LHCN-M2 (cell line): ENCODE measurements around the gene NOP16. TPM values are rescaled to one million over a fixed set of nuclear protein-coding genes. Genes with fewer than 3 reads are reported as not detected.
"Not testable (repeated sequence)": the region's sequence is repeated elsewhere in the genome, so short reads cannot be mapped to it uniquely, and the experiment has no call there.

Source experiments
- DNase-seq: peaks from one replicate; pipeline ENCODE4 v3.0.0-alpha.2; 2012; ENCODE audit warnings: low read depth
- total RNA-seq: library from RNA; depleted of rRNA; stranded (reverse); fragments of >200 nt; gene quantifications from 2 replicates; pipeline ENCODE4 v1.2.3, GENCODE V29; 2014

NOP16 gene
- total RNA-seq, 1 experiment from 2014 or later = 28.1 TPM

GRCh38 chr5:176409765-176410164, 21.4 kb upstream of the NOP16 start:
- no peak for DNase-seq

- DNase-seq = no peak
Observed at GRCh38 chr5:176408590-176408989, 20.2 kb upstream of the NOP16 start.

GRCh38 chr5:176408252-176408573, 19.8 kb upstream of the NOP16 start:
- DNase-seq = not testable (repeated sequence)

- no peak for DNase-seq
Observed at GRCh38 chr5:176407456-176408251, 19.3 kb upstream of the NOP16 start.

- DNase-seq = no peak
Observed at GRCh38 chr5:176406436-176407052, 18.1 kb upstream of the NOP16 start.

GRCh38 chr5:176405656-176406435, 17.4 kb upstream of the NOP16 start:
- no peak for DNase-seq

- DNase-seq = no peak
Observed at GRCh38 chr5:176401281-176402205, 13.1 kb upstream of the NOP16 start.

- no peak for DNase-seq
Observed at GRCh38 chr5:176400382-176401156, 12.2 kb upstream of the NOP16 start.

GRCh38 chr5:176397736-176398420, 9.5 kb upstream of the NOP16 start:
- DNase-seq = no peak

GRCh38 chr5:176396330-176396729, 7.9 kb upstream of the NOP16 start:
- no peak for DNase-seq

- DNase-seq = no peak
Observed at GRCh38 chr5:176394881-176395675, 6.7 kb upstream of the NOP16 start.

GRCh38 chr5:176394096-176394495, 5.7 kb upstream of the NOP16 start:
- no peak for DNase-seq

- DNase-seq = no peak
Observed at GRCh38 chr5:176392526-176392925, 4.1 kb upstream of the NOP16 start.

- no peak for DNase-seq
Observed at GRCh38 chr5:176391999-176392398, 3.6 kb upstream of the NOP16 start.

- no peak for DNase-seq
Observed at GRCh38 chr5:176391479-176391878, 3.1 kb upstream of the NOP16 start.

- DNase-seq = no peak
Observed at GRCh38 chr5:176389135-176390123, 1.0 kb upstream of the NOP16 start.

- peak; percentile 41 for DNase-seq
Observed at GRCh38 chr5:176388003-176388443, 375 bp downstream of the NOP16 start.

GRCh38 chr5:176387384-176387925, 943 bp downstream of the NOP16 start:
- peak; percentile 11 for DNase-seq
